CD8-positive, alpha-beta memory T cell (primary cell): ENCODE measurements around the gene ABCB7. TPM values are rescaled to one million over a fixed set of nuclear protein-coding genes. Genes with fewer than 3 reads are reported as not detected.
"Not testable (repeated sequence)": the region's sequence is repeated elsewhere in the genome, so short reads cannot be mapped to it uniquely, and the experiment has no call there.

Experiments
- CTCF ChIA-PET: fragments of 350-600 bp; sonication (Branson Sonifier 250); formaldehyde crosslinking; loops from one replicate; lab custom pipeline; 2021; ENCODE audit warnings: antibody characterized with exemption; lab: Charles Lee
- POLR2A ChIA-PET: fragments of 350-600 bp; sonication (Branson Sonifier 250); formaldehyde crosslinking; loops from one replicate; lab custom pipeline; 2021; ENCODE audit warnings: antibody characterized with exemption; lab: Charles Lee
- DNase-seq, 5 donors: peaks; one replicate each; pipeline versions ENCODE4 v3.0.0 to v3.0.0-alpha.2; 2020 to 2022; ENCODE audit warnings: mixed read lengths in 1 of 5
- H3K27ac ChIP-seq: one replicate; pipeline ENCODE4 v1.7.0; 2013; ENCODE audit warnings: low read depth, mild to moderate bottlenecking, low read length, moderate library complexity
- H3K27me3 ChIP-seq: 2 replicates; pipeline ENCODE4 v1.7.0; 2013; ENCODE audit warnings: low read length, mild to moderate bottlenecking; ENCODE audit not compliant: insufficient read depth, poor library complexity, severe bottlenecking
- H3K36me3 ChIP-seq: 2 replicates; pipeline ENCODE4 v1.7.0; 2013; ENCODE audit warnings: mild to moderate bottlenecking, low read length, moderate library complexity; ENCODE audit not compliant: insufficient read depth
- H3K4me1 ChIP-seq: 2 replicates; pipeline ENCODE4 v1.7.0; 2013; ENCODE audit warnings: mild to moderate bottlenecking, low read length, moderate library complexity; ENCODE audit not compliant: insufficient read depth
- H3K4me3 ChIP-seq: 2 replicates; pipeline ENCODE4 v1.7.0; 2013; ENCODE audit warnings: mild to moderate bottlenecking, low read length
- H3K9me3 ChIP-seq: 2 replicates; pipeline ENCODE4 v1.7.0; 2013; ENCODE audit warnings: mild to moderate bottlenecking, low read length
- H3K27ac Mint-ChIP-seq, 8 donors: one replicate each; pipeline ENCODE4 v1.8.0; 2020 to 2021; ENCODE audit warnings: mixed read lengths in 8 of 8, mild to moderate bottlenecking in 6 of 8, inconsistent platforms in 3 of 8, moderate library complexity in 3 of 8
- H3K27me3 Mint-ChIP-seq, 2 donors: one replicate each; pipeline ENCODE4 v1.8.0; 2020 to 2021; ENCODE audit warnings: mixed read lengths in 2 of 2, mild to moderate bottlenecking in 1 of 2, moderate library complexity in 1 of 2
- H3K36me3 Mint-ChIP-seq, 3 donors: one replicate each; pipeline ENCODE4 v1.8.0; 2020 to 2021; ENCODE audit warnings: mixed read lengths in 3 of 3, inconsistent platforms in 1 of 3, mild to moderate bottlenecking in 1 of 3
- H3K4me1 Mint-ChIP-seq, 3 donors: one replicate each; pipeline ENCODE4 v1.8.0; 2020 to 2021; ENCODE audit warnings: mixed read lengths in 3 of 3, inconsistent platforms in 1 of 3, mild to moderate bottlenecking in 1 of 3
- H3K4me3 Mint-ChIP-seq, 7 donors: one replicate each; pipeline ENCODE4 v1.8.0; 2020 to 2021; ENCODE audit warnings: mixed read lengths in 7 of 7, mild to moderate bottlenecking in 6 of 7, moderate library complexity in 4 of 7, inconsistent platforms in 2 of 7
- H3K9me3 Mint-ChIP-seq, 5 donors: one replicate each; pipeline ENCODE4 v1.8.0; 2020 to 2022; ENCODE audit warnings: mixed read lengths in 5 of 5, mild to moderate bottlenecking in 3 of 5, moderate library complexity in 2 of 5, inconsistent platforms in 1 of 5
- polyA plus RNA-seq: library from polyadenylated mRNA; unstranded; fragments of 300-500 nt; fragmentation: Illumina TruSeq; gene quantifications from one replicate; pipeline ENCODE4 v1.2.3, GENCODE V29; 2021
- total RNA-seq, 2 experiments: library from RNA; stranded (reverse); gene quantifications; one replicate each; pipeline ENCODE4 v1.2.3, GENCODE V29; 2021

ABCB7 gene
- total and polyA plus RNA-seq, 3 experiments from 2014 or later, result 10.2 to 27.0 (median 25.4) TPM

GRCh38 chrX:75155447-75155826, 646 bp downstream of the ABCB7 start:
- peaks cover 0 to 2% of the 10 kb centered on the region in 2 donors for H3K27me3 Mint-ChIP-seq
- Histone ChIP-seq H3K27ac (peak overlapping the region; percentile 58), H3K27me3 (no peaks in the 10 kb centered on the region), H3K4me3 (peak overlapping the region; percentile 84), H3K4me1 (peaks cover 10% of the 10 kb centered on the region), H3K9me3 (no peaks in the 10 kb centered on the region), H3K36me3 (no peaks in the 10 kb centered on the region)
- ChIA-PET POLR2A (no interaction called here), CTCF (no interaction called here)
- peak overlapping the region; percentile 78 to 99 (median 96) for H3K27ac Mint-ChIP-seq
- H3K36me3 Mint-ChIP-seq, result peaks cover 0 to 16% (median 0%) of the 10 kb centered on the region in 3 donors
- H3K4me3 Mint-ChIP-seq, result peak overlapping the region; percentile 88 to 98 (median 94)
- DNase-seq, result no peak
- H3K9me3 Mint-ChIP-seq, result no peaks in the 10 kb centered on the region
- H3K4me1 Mint-ChIP-seq, result peaks cover 29 to 76% (median 40%) of the 10 kb centered on the region in 3 donors

GRCh38 chrX:75154871-75155270, 1.2 kb downstream of the ABCB7 start:
- ChIA-PET CTCF (no interaction called here), POLR2A (interaction anchor here (0.6 kb wide), 1 partner anchor 118 kb away, joined by 3 read pairs; no protein-coding TSS in a partner anchor)
- Histone ChIP-seq H3K4me1 (peaks cover 10% of the 10 kb centered on the region), H3K27me3 (no peaks in the 10 kb centered on the region), H3K9me3 (no peaks in the 10 kb centered on the region), H3K4me3 (no peak overlapping the region), H3K27ac (no peak overlapping the region), H3K36me3 (no peaks in the 10 kb centered on the region)
- Mint-ChIP-seq H3K27me3 (peaks cover 0 to 2% of the 10 kb centered on the region in 2 donors), H3K4me1 (peaks cover 30 to 82% (median 45%) of the 10 kb centered on the region in 3 donors), H3K36me3 (peaks cover 0 to 16% (median 0%) of the 10 kb centered on the region in 3 donors), H3K27ac (peak overlapping the region in 2 of 8 donors; percentile 12 to 40), H3K4me3 (peak overlapping the region in 5 of 7 donors; percentile 21 to 98 (median 48)), H3K9me3 (no peaks in the 10 kb centered on the region)
- DNase-seq, result no peak

DNA sequence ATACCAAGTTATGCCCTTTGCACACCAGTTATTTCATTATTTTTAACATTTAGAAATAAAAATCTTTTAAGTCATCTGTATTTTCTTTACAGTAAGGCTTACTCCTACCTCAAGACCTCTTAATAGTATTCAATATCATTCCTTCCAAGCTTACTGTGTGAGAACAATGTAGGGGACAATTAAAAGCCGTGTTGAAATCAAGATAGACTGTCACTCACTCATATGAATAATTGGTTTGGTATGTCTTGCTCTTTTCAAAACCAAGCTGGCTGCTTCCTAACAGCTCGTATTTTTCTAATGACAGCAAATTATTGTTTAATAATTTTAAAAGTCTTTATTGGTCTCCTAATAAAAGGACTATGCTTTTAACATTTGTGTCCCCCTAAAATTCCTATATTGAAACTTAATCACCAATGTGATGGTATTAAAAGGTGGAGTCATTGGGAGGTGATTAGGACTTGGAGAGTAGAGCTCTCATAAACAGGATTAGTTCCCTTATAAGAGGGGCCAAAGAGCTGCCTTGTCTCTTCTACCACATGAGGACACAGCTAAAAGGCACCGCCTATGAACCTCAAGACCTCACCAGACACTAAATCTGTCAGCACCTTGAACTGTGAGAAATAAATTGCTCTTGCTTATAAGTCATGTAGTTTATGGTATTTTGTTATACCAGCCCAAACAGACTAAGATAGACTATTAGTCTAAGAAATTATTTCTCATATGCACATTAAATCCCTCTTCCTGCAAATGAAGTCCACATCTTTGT, 4.1 kb downstream of the ABCB7 start:
- Mint-ChIP-seq H3K4me1 (peaks cover 32 to 81% (median 47%) of the 10 kb centered on the region in 3 donors), H3K27me3 (no peaks in the 10 kb centered on the region), H3K4me3 (peak overlapping the region in 1 of 7 donors; percentile 51), H3K27ac (no peak overlapping the region), H3K36me3 (peaks cover 0 to 23% (median 7%) of the 10 kb centered on the region in 3 donors), H3K9me3 (peaks cover 0 to 1% (median 0%) of the 10 kb centered on the region in 5 donors)
- no peaks in the 10 kb centered on the region for H3K27me3 ChIP-seq
- H3K4me3 ChIP-seq, result no peak overlapping the region
- CTCF ChIA-PET, result interaction anchor here (1.2 kb wide), 1 partner anchor 22 kb away, joined by 3 read pairs; no protein-coding TSS in a partner anchor
- H3K9me3 ChIP-seq, result no peaks in the 10 kb centered on the region
- POLR2A ChIA-PET, result no interaction called here
- no peak overlapping the region for H3K27ac ChIP-seq
- H3K4me1 ChIP-seq, result peaks cover 10% of the 10 kb centered on the region
- DNase-seq, result no peak
- H3K36me3 ChIP-seq, result no peaks in the 10 kb centered on the region

DNA sequence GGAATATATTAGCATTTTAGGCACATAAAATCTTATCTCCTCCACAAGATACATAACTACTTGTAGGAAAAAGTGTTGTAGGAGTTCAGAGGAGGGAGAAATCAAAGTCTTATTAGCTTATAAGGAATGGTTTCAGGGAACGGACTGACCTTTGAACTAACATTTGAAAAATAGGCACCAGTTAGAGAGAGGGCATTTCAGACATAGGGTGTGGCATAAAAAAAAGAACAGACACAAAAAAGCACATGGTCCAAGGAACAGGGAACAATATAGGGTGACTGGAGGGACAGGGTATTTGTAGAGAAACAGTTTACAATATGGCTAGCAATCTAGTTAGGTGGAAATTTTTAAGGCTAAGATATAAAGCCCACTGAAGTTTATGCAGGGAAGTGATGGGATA, 6.4 kb downstream of the ABCB7 start:
- ChIA-PET POLR2A (no interaction called here), CTCF (no interaction called here)
- Histone ChIP-seq H3K36me3 (no peaks in the 10 kb centered on the region), H3K4me3 (no peak overlapping the region), H3K4me1 (peaks cover 6% of the 10 kb centered on the region), H3K9me3 (no peaks in the 10 kb centered on the region), H3K27me3 (no peaks in the 10 kb centered on the region), H3K27ac (no peak overlapping the region)
- Mint-ChIP-seq H3K9me3 (peaks cover 0 to 4% (median 0%) of the 10 kb centered on the region in 5 donors), H3K27me3 (no peaks in the 10 kb centered on the region), H3K36me3 (peaks cover 0 to 14% (median 7%) of the 10 kb centered on the region in 3 donors), H3K4me3 (no peak overlapping the region), H3K4me1 (peaks cover 24 to 76% (median 37%) of the 10 kb centered on the region in 3 donors), H3K27ac (peak overlapping the region in 3 of 8 donors; percentile 0 to 93 (median 3))
- DNase-seq, result no peak

- peaks cover 0 to 2% of the 10 kb centered on the region in 2 donors for H3K27me3 Mint-ChIP-seq
- H3K4me3 Mint-ChIP-seq, result no peak overlapping the region
These were observed 23.4 kb downstream of the ABCB7 start for GRCh38 chrX:75132672-75133071.

GRCh38 chrX:75131973-75132627, 24.0 kb downstream of the ABCB7 start:
- ChIA-PET POLR2A (no interaction called here), CTCF (no interaction called here)
- Histone ChIP-seq H3K27me3 (no peaks in the 10 kb centered on the region), H3K4me3 (no peak overlapping the region), H3K36me3 (no peaks in the 10 kb centered on the region), H3K9me3 (no peaks in the 10 kb centered on the region), H3K4me1 (no peaks in the 10 kb centered on the region), H3K27ac (no peak overlapping the region)
- Mint-ChIP-seq H3K4me3 (no peak overlapping the region), H3K27me3 (peaks cover 0 to 2% of the 10 kb centered on the region in 2 donors), H3K9me3 (peaks cover 0 to 2% (median 0%) of the 10 kb centered on the region in 5 donors), H3K27ac (peak overlapping the region in 2 of 8 donors; percentile 65 to 87), H3K36me3 (no peaks in the 10 kb centered on the region), H3K4me1 (peaks cover 29 to 64% (median 41%) of the 10 kb centered on the region in 3 donors)
- DNase-seq, result no peak

More at GRCh38 chrX:75132672-75133071, 23.4 kb downstream of the ABCB7 start:
- no peak for DNase-seq
- Mint-ChIP-seq H3K4me1 (peaks cover 28 to 61% (median 41%) of the 10 kb centered on the region in 3 donors), H3K9me3 (peaks cover 0 to 2% (median 0%) of the 10 kb centered on the region in 5 donors), H3K27ac (no peak overlapping the region), H3K36me3 (peaks cover 0 to 3% (median 0%) of the 10 kb centered on the region in 3 donors)
- Histone ChIP-seq H3K4me1 (no peaks in the 10 kb centered on the region), H3K9me3 (no peaks in the 10 kb centered on the region), H3K36me3 (no peaks in the 10 kb centered on the region), H3K27me3 (no peaks in the 10 kb centered on the region), H3K27ac (no peak overlapping the region), H3K4me3 (no peak overlapping the region)
- ChIA-PET CTCF (no interaction called here), POLR2A (no interaction called here)

GRCh38 chrX:75129069-75129468, 27.0 kb downstream of the ABCB7 start:
- POLR2A ChIA-PET, DNase-seq, CTCF ChIA-PET, H3K27me3 Mint-ChIP-seq, H3K36me3 Mint-ChIP-seq, H3K9me3 Mint-ChIP-seq, H3K4me3 ChIP-seq, H3K9me3 ChIP-seq, H3K27me3 ChIP-seq, H3K4me3 Mint-ChIP-seq, H3K27ac ChIP-seq, H3K27ac Mint-ChIP-seq, H3K4me1 ChIP-seq, H3K36me3 ChIP-seq: not testable (repeated sequence)
- H3K4me1 Mint-ChIP-seq, result peaks cover 14 to 53% (median 31%) of the 10 kb centered on the region in 3 donors

- POLR2A ChIA-PET, result no interaction called here
- H3K36me3 ChIP-seq, result no peaks in the 10 kb centered on the region
- Mint-ChIP-seq H3K9me3 (no peaks in the 10 kb centered on the region), H3K36me3 (peaks cover 0 to 2% (median 0%) of the 10 kb centered on the region in 3 donors), H3K27ac (no peak overlapping the region), H3K27me3 (peaks cover 0 to 1% of the 10 kb centered on the region in 2 donors), H3K4me1 (peaks cover 0 to 16% (median 2%) of the 10 kb centered on the region in 3 donors), H3K4me3 (no peak overlapping the region)
- H3K9me3 ChIP-seq, result no peaks in the 10 kb centered on the region
- no peaks in the 10 kb centered on the region for H3K27me3 ChIP-seq
- no peak overlapping the region for H3K4me3 ChIP-seq
- no peak overlapping the region for H3K27ac ChIP-seq
- no peak for DNase-seq
- H3K4me1 ChIP-seq, result no peaks in the 10 kb centered on the region
- CTCF ChIA-PET, result no interaction called here
These were observed 37.8 kb downstream of the ABCB7 start for GRCh38 chrX:75118296-75118695.
